Measurements from ENCODE around the gene EMX2. TPM values are rescaled to one million over a fixed set of nuclear protein-coding genes. Genes with fewer than 3 reads are reported as not detected.

EMX2 gene
- total RNA-seq, 1 donor from 2014 or later, result 24.7 TPM

GRCh38 chr10:117560942-117561341, 18.4 kb downstream of the EMX2 start:
- Mint-ChIP-seq H3K27ac (no peak overlapping the region), H3K9me3 (no peaks in the 10 kb centered on the region), H3K4me1 (ENCODE audit: unreplicated experiment) (peaks cover 13% of the 10 kb centered on the region), H3K4me3 (no peak overlapping the region), H3K27me3 (peaks cover 24% of the 10 kb centered on the region), H3K36me3 (no peaks in the 10 kb centered on the region)
- TF ChIP-seq CTCF (conservative IDR thresholded peaks at IDR 0.05), result no peak
- DNase-seq (ENCODE audit: extremely low spot score, unreplicated experiment), result no peak

DNA sequence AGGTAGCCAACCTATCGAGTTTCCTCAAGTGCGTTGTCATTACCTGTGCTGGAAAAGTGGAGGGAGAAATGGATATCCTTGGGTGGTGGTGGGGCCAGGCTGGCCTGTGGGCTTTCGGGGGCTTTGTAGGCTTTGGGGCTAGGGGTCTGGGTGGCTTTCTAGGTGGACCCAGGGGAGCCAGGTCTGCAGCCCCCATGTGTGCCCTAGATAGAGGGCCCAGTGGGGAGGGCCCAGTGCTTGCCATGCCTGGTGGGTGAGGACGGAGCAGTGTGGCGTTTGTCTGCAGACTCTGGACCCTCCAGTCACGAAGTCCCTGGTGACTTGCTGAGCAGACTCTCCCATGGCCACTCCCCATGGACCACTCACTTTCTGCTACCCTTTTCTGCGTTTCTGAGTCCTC, 19.7 kb downstream of the EMX2 start:
- DNase-seq (ENCODE audit: extremely low spot score, unreplicated experiment), result no peak
- TF ChIP-seq CTCF (conservative IDR thresholded peaks at IDR 0.05), result no peak
- H3K36me3 Mint-ChIP-seq, result no peaks in the 10 kb centered on the region
- H3K27me3 Mint-ChIP-seq, result peaks cover 20% of the 10 kb centered on the region
- H3K27ac Mint-ChIP-seq, result no peak overlapping the region
- peaks cover 18% of the 10 kb centered on the region for H3K4me1 Mint-ChIP-seq (ENCODE audit: unreplicated experiment)
- no peak overlapping the region for H3K4me3 Mint-ChIP-seq
- no peaks in the 10 kb centered on the region for H3K9me3 Mint-ChIP-seq

DNA sequence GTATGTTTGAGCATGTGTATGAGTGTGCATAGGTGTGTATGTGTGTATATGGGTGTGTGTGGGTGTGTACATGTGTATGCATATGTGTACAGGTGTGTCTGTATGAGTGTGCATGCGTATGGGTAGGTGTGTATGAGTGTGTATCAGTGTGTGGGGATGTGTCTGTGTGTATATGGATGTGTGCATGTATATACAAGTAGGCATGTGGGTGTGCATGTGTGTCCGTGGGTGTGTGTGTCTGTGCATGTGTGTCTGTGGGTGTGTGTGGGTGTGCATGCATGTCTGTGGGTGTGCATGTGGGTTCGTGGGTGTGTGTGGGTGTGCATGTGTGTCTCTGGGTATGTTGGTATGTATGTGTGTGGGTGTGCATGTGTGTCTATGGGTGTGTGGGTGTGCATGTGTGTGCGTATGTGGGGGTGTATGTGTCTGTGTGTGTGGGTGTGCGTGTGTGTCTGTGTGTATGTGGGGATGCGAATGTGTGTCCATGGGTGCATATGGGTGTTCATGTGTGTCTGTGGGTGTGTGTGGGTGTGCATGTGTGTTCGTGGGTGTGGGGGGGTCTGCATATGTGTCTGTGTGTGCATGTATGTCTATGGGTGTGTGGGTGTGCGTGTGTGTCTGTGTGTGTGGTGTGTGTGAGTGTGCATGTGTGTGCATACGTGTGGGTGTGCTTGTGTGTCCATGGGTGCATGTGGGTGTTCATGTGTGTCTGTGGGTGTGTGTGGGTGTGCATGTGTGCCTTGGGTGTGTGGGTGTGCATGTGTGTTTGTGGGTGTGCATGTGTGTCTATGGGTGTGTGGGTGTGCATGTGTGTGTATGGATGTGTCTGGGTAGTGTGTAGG, 20.6 kb downstream of the EMX2 start:
- Mint-ChIP-seq H3K36me3 (no peaks in the 10 kb centered on the region), H3K4me3 (no peak overlapping the region), H3K27me3 (peaks cover 23% of the 10 kb centered on the region), H3K4me1 (ENCODE audit: unreplicated experiment) (peaks cover 18% of the 10 kb centered on the region), H3K27ac (no peak overlapping the region), H3K9me3 (no peaks in the 10 kb centered on the region)
- no peak for DNase-seq (ENCODE audit: extremely low spot score, unreplicated experiment)
- no peak for TF ChIP-seq CTCF (conservative IDR thresholded peaks at IDR 0.05)

DNA sequence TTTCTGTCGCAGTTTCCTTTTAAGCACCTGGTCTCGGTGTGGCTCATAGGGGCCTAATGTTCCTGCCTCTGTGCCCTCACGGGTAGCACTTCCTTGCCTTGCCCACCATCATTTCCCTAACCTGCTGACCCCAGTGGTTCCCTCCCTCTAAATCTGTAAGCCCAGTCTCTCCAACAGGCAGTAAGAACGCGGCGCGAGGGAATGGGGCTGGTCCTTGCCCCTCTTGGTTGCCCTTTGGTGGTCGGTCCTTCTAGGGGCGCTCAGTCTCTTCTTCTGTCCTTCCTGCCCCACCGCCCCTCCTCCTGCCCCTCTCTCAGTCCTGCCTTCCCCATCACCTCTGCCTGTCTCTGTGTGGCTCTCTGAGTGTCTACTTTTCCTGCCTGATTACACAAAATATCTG, 21.2 kb downstream of the EMX2 start:
- no peak for TF ChIP-seq CTCF (conservative IDR thresholded peaks at IDR 0.05)
- no peak for DNase-seq (ENCODE audit: extremely low spot score, unreplicated experiment)
- no peaks in the 10 kb centered on the region for H3K9me3 Mint-ChIP-seq
- H3K4me3 Mint-ChIP-seq, result no peak overlapping the region
- H3K27me3 Mint-ChIP-seq, result peaks cover 21% of the 10 kb centered on the region
- H3K27ac Mint-ChIP-seq, result no peak overlapping the region
- H3K36me3 Mint-ChIP-seq, result no peaks in the 10 kb centered on the region
- H3K4me1 Mint-ChIP-seq (ENCODE audit: unreplicated experiment), result peaks cover 25% of the 10 kb centered on the region

- Mint-ChIP-seq H3K9me3 (no peaks in the 10 kb centered on the region), H3K4me1 (ENCODE audit: unreplicated experiment) (peaks cover 32% of the 10 kb centered on the region), H3K36me3 (no peaks in the 10 kb centered on the region), H3K4me3 (no peak overlapping the region), H3K27ac (no peak overlapping the region), H3K27me3 (peaks cover 29% of the 10 kb centered on the region)
- no peak for DNase-seq (ENCODE audit: extremely low spot score, unreplicated experiment)
- no peak for TF ChIP-seq CTCF (conservative IDR thresholded peaks at IDR 0.05)
Observed at GRCh38 chr10:117565068-117565467, 22.5 kb downstream of the EMX2 start.

Data from type B pancreatic cell (in vitro differentiated cells).